IMR-90 (cell line): ENCODE data around the gene RNF112. TPM values are rescaled to one million over a fixed set of nuclear protein-coding genes. Genes with fewer than 3 reads are reported as not detected.

Experiments
- ATAC-seq: fragments of 200-7000 bp; cut with Tn5 transposase; 2 replicates; pipeline ENCODE4 v1.9.1; 2020; ENCODE audit warnings: low read depth, mild to moderate bottlenecking, moderate library complexity
- BruUV-seq: library from RNA; stranded (reverse); fragments of 400-500 nt; replicated peaks from 2 replicates; lab custom pipeline; 2021; lab: Mats Ljungman, UMichigan
- CTCF ChIA-PET: fragments of 300-600 bp; formaldehyde crosslinking; extraction: SDS; loops from one replicate; lab custom pipeline; 2021; ENCODE audit warnings: antibody characterized with exemption; lab: Yijun Ruan, JAX
- POLR2A ChIA-PET: fragments of 300-600 bp; sonication (Branson Sonifier 250); formaldehyde crosslinking; loops from one replicate; lab custom pipeline; 2022; ENCODE audit warnings: antibody characterized with exemption; ENCODE audit not compliant: unreplicated experiment; lab: Charles Lee
- DNase-seq: peaks from one replicate; pipeline ENCODE4 v3.0.0; 2013
- H2AFZ ChIP-seq: replicated peaks from 2 replicates; pipeline ENCODE3; 2013; ENCODE audit warnings: low read length, mild to moderate bottlenecking; ENCODE audit not compliant: poor library complexity
- H2AK5ac ChIP-seq: 2 replicates; pipeline ENCODE4 v1.6.1; 2013; ENCODE audit warnings: low read depth, low read length, inconsistent platforms
- H2AK9ac ChIP-seq: replicated peaks from 2 replicates; pipeline ENCODE3; 2013; ENCODE audit warnings: mild to moderate bottlenecking, low read depth, low read length, moderate library complexity; ENCODE audit not compliant: poor library complexity
- H2BK120ac ChIP-seq: 2 replicates; pipeline ENCODE4 v1.6.1; 2013; ENCODE audit warnings: low read depth, low read length, inconsistent platforms
- H2BK15ac ChIP-seq: 3 replicates; pipeline ENCODE4 v1.6.1; 2013; ENCODE audit warnings: low read depth, low read length, inconsistent platforms
- H2BK20ac ChIP-seq: 2 replicates; pipeline ENCODE4 v1.6.1; 2013; ENCODE audit warnings: low read depth, mild to moderate bottlenecking, inconsistent platforms, low read length, moderate library complexity
- H2BK5ac ChIP-seq: 2 replicates; pipeline ENCODE4 v1.6.1; 2013; ENCODE audit warnings: mild to moderate bottlenecking, low read depth, low read length, inconsistent platforms; ENCODE audit not compliant: poor library complexity, severe bottlenecking
- H3K14ac ChIP-seq: replicated peaks from 2 replicates; pipeline ENCODE4 v1.6.1; 2013; ENCODE audit warnings: low read depth, low read length, inconsistent platforms
- H3K18ac ChIP-seq: 2 replicates; pipeline ENCODE4 v1.6.1; 2013; ENCODE audit warnings: low read depth, low read length, control low read depth
- H3K23ac ChIP-seq: 2 replicates; pipeline ENCODE4 v1.6.1; 2013; ENCODE audit warnings: low read depth, low read length, inconsistent platforms
- H3K27ac ChIP-seq: 2 replicates; pipeline ENCODE4 v1.5.1; 2013; ENCODE audit warnings: mild to moderate bottlenecking, control low read depth, low read length; ENCODE audit not compliant: insufficient read depth
- H3K27me3 ChIP-seq: 2 replicates; pipeline ENCODE4 v1.6.1; 2013; ENCODE audit warnings: low read length; ENCODE audit not compliant: control insufficient read depth, insufficient read depth
- H3K36me3 ChIP-seq: 2 replicates; pipeline ENCODE4 v1.6.1; 2013; ENCODE audit warnings: low read length, mixed read lengths; ENCODE audit not compliant: control insufficient read depth, insufficient read depth
- H3K4ac ChIP-seq: 2 replicates; pipeline ENCODE4 v1.6.1; 2013; ENCODE audit warnings: low read depth, low read length, inconsistent platforms
- H3K4me1 ChIP-seq: 2 replicates; pipeline ENCODE4 v1.6.1; 2013; ENCODE audit warnings: low read length, mixed read lengths; ENCODE audit not compliant: control insufficient read depth, insufficient read depth
- H3K4me2 ChIP-seq: 2 replicates; pipeline ENCODE4 v1.6.1; 2013; ENCODE audit warnings: low read depth, mild to moderate bottlenecking, control low read depth, low read length, moderate library complexity
- H3K4me3 ChIP-seq: 2 replicates; pipeline ENCODE4 v1.5.1; 2013; ENCODE audit warnings: low read depth, mild to moderate bottlenecking, control low read depth, low read length, moderate library complexity; ENCODE audit not compliant: insufficient read depth
- H3K56ac ChIP-seq: 2 replicates; pipeline ENCODE4 v1.6.1; 2013; ENCODE audit warnings: low read length, inconsistent platforms; ENCODE audit not compliant: insufficient read depth; ENCODE audit errors: extremely low read depth
- H3K79me1 ChIP-seq, 2 experiments: 2 replicates each; pipeline ENCODE4 v1.6.1; 2013; ENCODE audit warnings: low read length in 2 of 2, inconsistent platforms in 1 of 2, low read depth in 1 of 2
- H3K9ac ChIP-seq: 2 replicates; pipeline ENCODE4 v1.6.1; 2013; ENCODE audit warnings: low read depth, low read length, control low read depth
- H3K9me1 ChIP-seq: 2 replicates; pipeline ENCODE4 v1.6.1; 2013; ENCODE audit warnings: low read length, inconsistent platforms; ENCODE audit not compliant: insufficient read depth
- H3K9me3 ChIP-seq: 2 replicates; pipeline ENCODE4 v1.6.1; 2013; ENCODE audit warnings: low read length; ENCODE audit not compliant: control insufficient read depth, insufficient read depth
- H4K20me1 ChIP-seq: 2 replicates; pipeline ENCODE4 v1.6.1; 2013; ENCODE audit warnings: low read length, inconsistent platforms; ENCODE audit not compliant: insufficient read depth
- H4K5ac ChIP-seq: 2 replicates; pipeline ENCODE4 v1.6.1; 2013; ENCODE audit warnings: mild to moderate bottlenecking, low read depth, low read length, control low read depth
- H4K8ac ChIP-seq, 2 experiments: 2 replicates each; pipeline ENCODE4 v1.6.1; 2013; ENCODE audit warnings: low read depth in 2 of 2, low read length in 2 of 2, control low read depth in 1 of 2, inconsistent platforms in 1 of 2
- H4K91ac ChIP-seq: 2 replicates; pipeline ENCODE4 v1.6.1; 2013; ENCODE audit warnings: low read depth, low read length, inconsistent platforms; ENCODE audit not compliant: insufficient read depth
- CHD1 ChIP-seq: IDR thresholded peaks from 2 replicates; pipeline ENCODE4 v1.6.1; 2012; ENCODE audit warnings: low read depth, low read length, improper control_type of control experiment
- MAFK ChIP-seq: IDR thresholded peaks from 2 replicates; pipeline ENCODE4 v1.6.1; 2012; ENCODE audit warnings: low read depth, low read length, improper control_type of control experiment
- WGBS, 2 experiments: methylation state at CpG; one replicate each; pipeline versions ENCODE4 v1.1.5 to v1.1.7; 2013; ENCODE audit warnings: missing lambda C conversion rate in 2 of 2; ENCODE audit not compliant: insufficient read length in 1 of 2; ENCODE audit errors: extremely low coverage in 2 of 2; 5-methylcytosine and 5-hydroxymethylcytosine counted together
- dilution Hi-C: fragments of 300-500 bp; cut with HindIII; formaldehyde crosslinking; loops from one replicate; pipeline ENCODE4 v1.14.3; 2018; ENCODE audit warnings: low sequenced_read_pairs; ENCODE audit not compliant: unreplicated experiment
- in situ Hi-C: fragments of 300-500 bp; cut with MboI; formaldehyde crosslinking; loops from 3 replicates; pipeline ENCODE4 v1.14.3; 2019; ENCODE audit warnings: low sequenced_read_pairs, inconsistent platforms, mixed read lengths
- intact Hi-C: fragments of 100-400 bp; cut with micrococcal nuclease; formaldehyde crosslinking; loops from 2 replicates; pipeline ENCODE4 v1.10.0; 2022
- polyA plus RNA-seq, 3 experiments: library from polyadenylated mRNA; depleted of rRNA; stranded (reverse); fragments of >200 nt; gene quantifications; 2 replicates each; pipeline ENCODE4 v1.2.3, GENCODE V29; 2012; ENCODE audit warnings: low replicate concordance in 1 of 3
- total RNA-seq: library from RNA; depleted of rRNA; stranded (reverse); fragments of >200 nt; gene quantifications from 2 replicates; pipeline ENCODE4 v1.2.3, GENCODE V29; 2012

The RNF112 gene
- total and polyA plus RNA-seq, 2 of the 4 experiments (the other 2 are of a cell fraction), result 2.5 to 5.7 TPM

GRCh38 chr17:19404264-19404663, 6.8 kb upstream of the RNF112 start:
- no peak overlapping the region for H2BK15ac ChIP-seq
- no CpG with 5 or more reads among the region's 1 CpG for WGBS, 2 experiments
- CTCF ChIA-PET, result no interaction called here

More at GRCh38 chr17:19404264-19404663, 6.8 kb upstream of the RNF112 start:
- no peak overlapping the region for H2BK20ac ChIP-seq
- dilution Hi-C loops (no loop called here), intact Hi-C loops (no loop called here), in situ Hi-C loops (no loop called here)
- no peak overlapping the region for H2BK5ac ChIP-seq
- H4K91ac ChIP-seq, result no peak overlapping the region
- H3K14ac ChIP-seq, result no peak overlapping the region
- no peak overlapping the region for H4K8ac ChIP-seq
- H3K4me1 ChIP-seq, result peaks cover 4% of the 10 kb centered on the region; the same call in 1 of the 2 replicates
- TF ChIP-seq CHD1 (no peak), MAFK (no peak)
- no peak overlapping the region for H2AFZ ChIP-seq
- no peaks in the 10 kb centered on the region for H3K9me3 ChIP-seq
- no TSS peak for BruUV-seq
- no peak overlapping the region for H3K56ac ChIP-seq
- DNase-seq (no peak), ATAC-seq (no peak)
- no peak overlapping the region for H3K27ac ChIP-seq
- peaks cover 7% of the 10 kb centered on the region; the same call in 1 of the 2 replicates for H3K9me1 ChIP-seq
- no peak overlapping the region for H2BK120ac ChIP-seq
- H3K18ac ChIP-seq, result no peak overlapping the region
- no peak overlapping the region for H3K23ac ChIP-seq
- no peak overlapping the region for H3K9ac ChIP-seq
- no peak overlapping the region for H3K4ac ChIP-seq
- no peak overlapping the region for H3K4me3 ChIP-seq
- no peak overlapping the region for H3K4me2 ChIP-seq
- no peaks in the 10 kb centered on the region for H3K36me3 ChIP-seq
- H3K79me1 ChIP-seq, result no peaks in the 10 kb centered on the region
- no peaks in the 10 kb centered on the region for H3K27me3 ChIP-seq
- no peak overlapping the region for H2AK5ac ChIP-seq
- H4K20me1 ChIP-seq, result no peaks in the 10 kb centered on the region
- no peak overlapping the region for H2AK9ac ChIP-seq
- no peak overlapping the region for H4K5ac ChIP-seq
- POLR2A ChIA-PET, result no interaction called here
